H1 (cell line): Measurements from ENCODE around the gene STARD3NL.

Experiments used
- CTCF ChIP-seq, 3 experiments: IDR thresholded peaks; 1 replicate in 2 of 3; 2 replicates in 1 of 3; pipeline versions ENCODE4 v1.5.1 to v1.6.1; 2011; ENCODE audit warnings: low read length in 3 of 3, mild to moderate bottlenecking in 3 of 3, inconsistent platforms in 2 of 3, low read depth in 1 of 3, moderate library complexity in 1 of 3; ENCODE audit not compliant: insufficient read depth in 1 of 3; ENCODE audit errors: control extremely low read depth in 1 of 3
- EP300 ChIP-seq, 2 experiments: IDR thresholded peaks; 1 replicate in 1 of 2; 2 replicates in 1 of 2; pipeline ENCODE4 v1.6.1; 2011 to 2012; ENCODE audit warnings: low read depth in 2 of 2, low read length in 2 of 2, mild to moderate bottlenecking in 2 of 2, borderline replicate concordance in 1 of 2, inconsistent platforms in 1 of 2, moderate library complexity in 1 of 2
- HDAC2 ChIP-seq, 2 experiments: fragments of 300-600 bp in 1 of 2; sonication (generic) in 1 of 2; IDR thresholded peaks; 2 replicates each; pipeline ENCODE4 v1.6.1; 2011 to 2012; ENCODE audit warnings: low read depth in 2 of 2, low read length in 2 of 2, mild to moderate bottlenecking in 2 of 2, moderate library complexity in 2 of 2, borderline replicate concordance in 1 of 2, inconsistent platforms in 1 of 2
- MAFK ChIP-seq: IDR thresholded peaks from 2 replicates; pipeline ENCODE4 v1.6.1; 2012; ENCODE audit warnings: low read depth, mild to moderate bottlenecking, improper control_type of control experiment, low read length
- POLR2A ChIP-seq, 2 experiments: IDR thresholded peaks; 1 replicate in 1 of 2; 2 replicates in 1 of 2; pipeline ENCODE4 v1.6.1; 2011; ENCODE audit warnings: low read depth in 2 of 2, low read length in 2 of 2, mild to moderate bottlenecking in 2 of 2; ENCODE audit errors: control extremely low read depth in 1 of 2
- POLR2AphosphoS5 ChIP-seq: IDR thresholded peaks from 2 replicates; pipeline ENCODE4 v1.6.1; 2011; ENCODE audit warnings: low read depth, low read length
- RBBP5 ChIP-seq: IDR thresholded peaks from 2 replicates; pipeline ENCODE4 v1.7.1; 2012; ENCODE audit warnings: low read depth, mild to moderate bottlenecking, inconsistent platforms, low read length, moderate library complexity, borderline replicate concordance
- SP4 ChIP-seq: IDR thresholded peaks from 2 replicates; pipeline ENCODE4 v1.6.1; 2012; ENCODE audit warnings: low read length, inconsistent platforms
- TAF1 ChIP-seq: IDR thresholded peaks from 2 replicates; pipeline ENCODE4 v1.6.1; 2011; ENCODE audit warnings: mild to moderate bottlenecking, low read depth, low read length
- USF2 ChIP-seq: IDR thresholded peaks from 2 replicates; pipeline ENCODE4 v1.6.1; 2011; ENCODE audit warnings: low read length, improper control_type of control experiment
- ZNF274 ChIP-seq: IDR thresholded peaks from 2 replicates; pipeline ENCODE4 v1.7.0; 2012; ENCODE audit warnings: low read length, borderline replicate concordance; ENCODE audit errors: extremely low read depth

- TF ChIP-seq MAFK (no peak), TAF1 (no peak), POLR2AphosphoS5 (no peak), CTCF (IDR thresholded peaks at IDR 0.05; ENCODE audit: control extremely low read depth in 1 of 3, insufficient read depth in 1 of 3, low read depth in 1 of 3, low read length in 3 of 3) (no peak), EP300 (IDR thresholded peaks at IDR 0.05; ENCODE audit: borderline replicate concordance in 1 of 2, low read depth in 2 of 2, low read length in 2 of 2) (no peak), POLR2A (IDR thresholded peaks at IDR 0.05; ENCODE audit: control extremely low read depth in 1 of 2, low read depth in 2 of 2, low read length in 2 of 2) (no peak), SP4 (no peak), USF2 (no peak), ZNF274 (no peak), RBBP5 (no peak), HDAC2 (IDR thresholded peaks at IDR 0.05; ENCODE audit: borderline replicate concordance in 1 of 2, low read depth in 2 of 2, low read length in 2 of 2) (no peak)
Observed at GRCh38 chr7:38257350-38257677, 79.3 kb downstream of the STARD3NL start.
